NCI-H510A treated with DMSO at 0.1 percent for 48 hours (cell line): ENCODE measurements around the gene PIK3AP1.

Source experiments
- DNase-seq: peaks from one replicate; lab custom pipeline; 2025; lab: John Stamatoyannopoulos, UW

Gene PIK3AP1

DNA sequence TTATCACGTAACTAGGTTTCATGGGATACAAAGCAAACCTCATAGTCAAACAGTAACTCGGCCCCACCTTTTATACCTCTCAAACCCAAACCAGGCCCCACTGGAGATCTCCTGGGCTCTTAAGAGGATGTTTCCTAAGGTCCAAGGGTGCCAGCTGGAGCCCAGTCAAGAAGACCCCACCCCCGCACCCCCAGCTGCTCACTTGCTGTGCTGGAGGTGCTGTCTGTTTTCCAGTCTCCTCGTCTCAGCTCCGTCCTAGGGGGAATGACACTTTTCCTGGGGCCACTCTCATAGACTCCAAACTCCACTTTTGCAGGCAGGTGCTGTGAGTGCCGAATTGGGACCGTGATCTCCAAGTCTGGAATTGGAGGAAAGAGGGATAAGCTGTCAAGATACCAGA lies 110.8 kb downstream of the PIK3AP1 start:
- no peak for DNase-seq

DNA sequence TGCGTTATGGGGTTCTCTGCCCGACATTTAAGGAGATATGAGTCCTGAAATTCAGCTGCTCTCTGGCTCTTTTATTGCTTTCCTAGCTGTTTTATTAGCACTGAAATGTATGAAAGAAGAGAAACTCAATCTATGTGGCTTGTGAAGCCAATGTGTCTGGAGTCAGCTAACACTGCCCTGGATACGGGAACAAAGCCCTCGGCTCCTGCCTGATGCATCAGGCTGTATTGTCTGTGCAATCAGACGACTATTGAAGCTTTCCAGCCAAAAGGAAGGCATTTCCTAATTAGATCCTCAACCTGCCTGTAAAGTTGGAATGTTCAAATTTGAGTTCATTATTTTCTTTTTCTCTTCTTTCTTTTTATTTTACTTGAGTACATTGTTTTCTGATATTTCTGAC lies 111.5 kb downstream of the PIK3AP1 start:
- DNase-seq, result no peak

DNA sequence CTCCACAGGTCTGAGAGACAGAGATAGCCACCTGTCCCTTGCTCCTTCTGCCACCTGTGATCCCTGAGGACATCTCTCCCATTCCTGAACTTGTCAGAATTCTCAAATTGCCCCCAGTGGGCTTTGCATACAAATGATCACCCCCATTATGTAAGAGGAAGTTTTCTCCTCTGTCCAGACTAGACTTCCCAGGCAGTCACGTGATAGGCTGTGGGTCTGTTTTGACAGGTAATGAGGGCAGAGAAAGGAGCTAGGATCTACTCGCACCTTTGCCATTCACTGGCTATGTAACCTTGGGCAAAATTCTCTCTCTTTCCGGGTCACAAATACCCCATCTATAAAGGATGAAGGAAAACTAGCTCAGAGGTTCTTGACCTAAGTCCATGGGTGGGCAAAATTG lies 112.1 kb downstream of the PIK3AP1 start:
- no peak for DNase-seq

DNA sequence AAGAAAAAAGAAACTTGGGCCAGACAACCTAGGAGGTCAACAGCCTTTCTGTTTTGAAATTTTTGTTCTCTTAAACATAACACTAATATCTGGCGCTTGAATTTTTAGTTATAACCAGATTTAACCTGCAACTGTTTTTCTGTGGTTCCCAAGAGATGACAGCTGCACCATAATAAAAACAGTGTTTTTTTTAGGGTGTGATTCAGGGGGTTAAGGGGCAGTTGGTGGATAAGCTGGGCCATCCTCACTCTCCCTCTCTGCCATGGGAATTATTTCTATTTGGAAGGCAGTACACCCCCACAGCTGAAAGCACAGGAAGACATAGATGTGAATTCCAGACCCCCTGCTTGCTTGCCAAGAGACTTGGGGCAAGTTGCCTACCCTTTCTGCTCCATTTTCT lies 113.4 kb downstream of the PIK3AP1 start:
- DNase-seq, result no peak

DNA sequence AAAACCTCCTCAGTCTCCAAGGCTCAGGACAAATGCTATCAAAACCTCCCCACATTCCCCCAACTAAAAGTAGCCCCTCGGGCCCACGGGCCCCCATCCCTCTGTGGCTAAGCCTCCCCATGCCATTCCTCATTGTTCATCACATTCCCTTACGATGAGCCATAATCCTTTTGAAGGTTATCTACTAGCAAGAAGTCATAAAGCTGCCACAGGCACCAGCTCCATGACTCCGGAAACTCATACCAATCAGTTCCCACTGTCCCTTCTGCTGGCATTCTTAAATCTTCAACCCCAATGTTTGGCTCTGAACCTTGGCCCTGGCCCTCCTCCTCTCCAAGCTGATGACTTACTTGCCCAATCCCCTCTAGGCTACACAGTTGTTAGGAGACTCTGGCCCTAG lies 114.1 kb downstream of the PIK3AP1 start:
- DNase-seq, result no peak

DNA sequence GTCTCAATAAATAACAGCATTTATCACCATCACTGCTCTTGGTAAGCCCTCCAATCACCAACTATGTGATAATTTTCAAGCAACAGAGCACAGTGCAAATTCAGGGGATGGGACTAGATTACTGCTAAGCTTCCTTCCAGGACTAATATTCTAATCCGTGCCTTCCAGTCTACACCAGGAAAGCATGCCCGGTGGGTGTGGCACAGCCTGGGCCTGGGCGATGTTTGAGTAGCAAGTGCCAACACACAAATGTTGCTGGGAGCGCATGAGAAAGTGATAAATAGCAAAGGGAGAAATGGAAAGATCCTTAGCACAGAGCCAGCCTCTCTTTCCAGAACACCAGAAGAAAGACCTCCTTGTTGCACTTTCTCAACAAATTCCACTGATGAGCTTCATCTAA lies 120.0 kb downstream of the PIK3AP1 start:
- DNase-seq, result no peak

DNA sequence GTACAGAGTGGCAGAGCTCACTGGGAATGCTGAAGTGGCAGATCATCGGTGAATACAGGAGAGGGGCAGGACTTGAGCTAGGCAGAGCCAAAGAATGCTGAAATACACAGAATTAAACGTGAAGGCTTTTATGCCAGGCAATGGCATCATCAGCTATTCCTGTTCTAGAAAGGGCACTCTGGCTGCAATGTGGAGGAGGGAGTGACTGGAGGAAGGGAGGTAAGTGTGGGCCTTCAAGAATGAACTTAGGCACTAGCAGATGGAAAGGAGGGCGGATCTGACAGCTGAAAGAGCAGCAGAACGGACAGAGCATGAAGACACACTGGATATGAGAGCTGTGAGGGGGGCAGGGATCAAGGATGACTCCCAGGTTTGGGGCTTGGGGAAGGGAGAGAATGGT lies 121.5 kb downstream of the PIK3AP1 start:
- no peak for DNase-seq

DNA sequence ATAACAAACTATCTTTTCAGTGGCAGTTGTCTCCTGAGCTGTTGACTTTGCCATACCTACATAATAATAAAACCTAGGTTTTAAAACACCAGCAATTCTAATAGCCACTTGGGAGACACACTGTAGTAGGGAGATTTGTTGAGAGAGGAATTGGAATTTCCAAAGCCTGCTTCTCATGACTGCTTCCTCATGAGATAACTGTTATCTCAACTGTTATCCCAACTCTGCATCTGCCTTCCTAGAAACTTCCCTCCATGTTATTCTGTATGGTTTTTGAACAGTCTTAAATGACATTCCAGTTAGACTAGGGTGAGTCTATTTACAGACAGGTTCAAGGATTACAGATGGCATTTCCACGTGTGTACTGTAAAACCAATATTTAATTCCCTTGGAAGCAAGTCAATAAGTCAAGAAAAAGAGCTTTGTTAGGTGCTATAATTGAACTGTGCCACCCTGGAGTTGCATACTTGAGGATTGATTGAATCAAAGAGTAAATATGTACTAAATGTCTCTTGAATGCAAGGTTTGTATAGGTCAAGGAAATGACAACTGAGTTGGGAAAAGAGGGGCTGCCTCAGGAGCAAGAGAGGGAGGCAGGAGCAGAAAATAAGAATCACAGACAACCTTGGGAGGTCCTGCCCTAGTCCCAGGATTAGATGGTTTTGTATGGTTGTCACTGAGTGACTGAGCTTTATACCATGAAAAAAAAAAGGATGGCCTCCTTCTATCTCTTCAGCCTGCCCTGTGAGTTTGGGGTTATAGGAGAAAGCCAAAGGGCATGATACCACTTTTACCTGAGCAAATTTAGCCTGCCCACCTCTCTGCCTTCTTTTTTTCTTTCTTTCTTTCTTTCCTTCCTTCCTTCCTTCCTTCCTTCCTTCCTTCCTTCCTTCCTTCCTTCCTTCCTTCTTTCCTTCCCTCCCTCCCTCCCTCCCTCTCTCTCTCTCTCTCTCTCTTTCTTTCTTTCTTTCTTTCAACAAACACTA lies 123.6 kb downstream of the PIK3AP1 start:
- no peak for DNase-seq

DNA sequence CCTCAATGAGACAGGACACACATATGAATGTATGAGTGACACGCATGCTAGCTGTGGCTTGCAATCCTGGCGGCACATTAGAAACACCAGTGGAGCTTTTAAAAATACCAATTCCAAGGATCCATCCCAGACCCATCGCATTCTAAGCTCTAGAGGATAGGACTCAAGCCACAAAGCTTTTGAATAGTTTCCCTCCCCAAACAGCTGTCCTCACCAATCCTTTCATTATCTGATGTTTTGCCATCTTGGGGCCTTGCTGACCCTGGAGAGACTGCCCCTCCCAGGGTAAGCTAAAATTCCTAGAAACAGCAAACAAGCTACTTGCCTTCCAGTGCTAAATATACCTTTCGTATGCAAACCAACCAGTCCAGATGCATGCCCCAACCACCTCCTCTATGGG lies 124.6 kb downstream of the PIK3AP1 start:
- DNase-seq, result no peak

DNA sequence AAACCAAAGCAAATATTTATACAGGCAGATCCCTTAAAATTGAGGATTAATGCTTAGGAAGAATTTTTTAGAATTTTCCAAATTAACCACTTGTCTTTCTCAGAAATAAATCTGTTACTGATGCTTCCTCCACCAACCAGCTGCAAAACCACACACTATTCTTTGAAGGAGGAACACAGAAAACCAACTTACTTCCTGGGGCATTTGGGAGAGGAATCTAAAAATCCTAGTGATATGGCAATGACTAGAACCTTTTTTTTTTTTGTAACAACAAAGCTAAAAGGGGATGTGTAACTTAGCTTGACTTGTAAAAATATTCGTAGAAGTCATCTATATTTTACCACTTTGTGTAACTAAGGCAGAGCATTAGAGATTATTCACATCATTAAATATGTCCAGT lies 128.4 kb downstream of the PIK3AP1 start:
- no peak for DNase-seq

DNA sequence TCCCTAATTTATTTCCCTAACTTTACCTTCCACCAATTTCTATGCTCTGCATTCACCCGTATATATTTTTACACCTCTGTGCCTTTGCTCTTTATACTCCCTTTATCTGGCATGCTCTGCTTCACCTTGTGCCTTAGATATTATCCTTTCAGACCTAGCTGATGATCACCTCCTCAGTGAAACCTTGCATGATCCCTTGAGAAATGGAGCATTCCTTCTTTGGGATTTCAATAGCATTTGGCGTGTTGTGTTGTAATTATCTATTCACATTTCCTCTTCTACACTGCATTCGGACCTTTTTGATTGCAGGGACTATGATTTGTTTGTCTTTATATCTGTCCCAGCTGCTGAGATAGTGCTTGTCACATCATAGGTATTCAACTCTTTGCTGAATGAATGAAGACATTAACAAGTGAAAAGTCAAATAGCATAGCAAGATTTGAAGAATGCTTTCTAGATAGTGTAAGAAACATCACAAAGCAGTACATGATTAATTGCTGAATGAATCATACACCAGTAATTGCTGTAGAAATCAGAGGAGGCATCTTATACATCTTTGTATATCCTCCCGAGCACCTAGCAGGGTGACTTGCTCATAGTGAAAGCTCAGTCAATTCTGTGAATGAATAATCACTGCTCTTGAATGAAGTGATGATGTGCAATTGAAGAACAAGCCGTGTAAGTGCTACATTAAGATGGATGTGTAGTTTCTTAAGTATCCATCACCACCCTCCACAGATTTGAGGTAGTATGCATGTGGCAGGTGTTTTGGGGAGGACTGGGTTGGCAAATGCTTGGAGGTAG lies 131.5 kb downstream of the PIK3AP1 start:
- DNase-seq, result no peak

DNA sequence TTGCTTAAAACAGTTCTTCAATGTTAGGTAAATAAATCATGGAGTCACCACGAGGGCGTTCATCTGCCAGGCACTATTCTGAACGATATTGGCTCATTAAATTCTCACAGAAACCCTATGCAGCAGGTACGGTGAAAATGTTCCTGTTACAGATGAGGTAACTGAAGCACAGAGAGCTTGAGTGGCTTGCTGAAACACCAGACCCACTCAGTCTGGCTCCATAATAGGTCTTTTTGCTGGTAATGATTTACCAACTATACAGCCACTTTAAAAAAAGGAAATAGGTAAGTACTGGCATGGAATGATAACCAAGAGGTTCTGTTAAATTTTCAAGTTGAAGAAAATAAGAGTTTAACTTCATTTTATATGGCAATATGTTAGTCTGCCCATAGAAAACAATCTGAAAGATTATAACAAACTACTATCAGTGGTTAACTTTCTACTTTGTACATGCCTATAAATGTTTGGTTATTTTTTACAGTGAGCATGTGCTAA lies 132.2 kb downstream of the PIK3AP1 start:
- peak; percentile 50 for DNase-seq

DNA sequence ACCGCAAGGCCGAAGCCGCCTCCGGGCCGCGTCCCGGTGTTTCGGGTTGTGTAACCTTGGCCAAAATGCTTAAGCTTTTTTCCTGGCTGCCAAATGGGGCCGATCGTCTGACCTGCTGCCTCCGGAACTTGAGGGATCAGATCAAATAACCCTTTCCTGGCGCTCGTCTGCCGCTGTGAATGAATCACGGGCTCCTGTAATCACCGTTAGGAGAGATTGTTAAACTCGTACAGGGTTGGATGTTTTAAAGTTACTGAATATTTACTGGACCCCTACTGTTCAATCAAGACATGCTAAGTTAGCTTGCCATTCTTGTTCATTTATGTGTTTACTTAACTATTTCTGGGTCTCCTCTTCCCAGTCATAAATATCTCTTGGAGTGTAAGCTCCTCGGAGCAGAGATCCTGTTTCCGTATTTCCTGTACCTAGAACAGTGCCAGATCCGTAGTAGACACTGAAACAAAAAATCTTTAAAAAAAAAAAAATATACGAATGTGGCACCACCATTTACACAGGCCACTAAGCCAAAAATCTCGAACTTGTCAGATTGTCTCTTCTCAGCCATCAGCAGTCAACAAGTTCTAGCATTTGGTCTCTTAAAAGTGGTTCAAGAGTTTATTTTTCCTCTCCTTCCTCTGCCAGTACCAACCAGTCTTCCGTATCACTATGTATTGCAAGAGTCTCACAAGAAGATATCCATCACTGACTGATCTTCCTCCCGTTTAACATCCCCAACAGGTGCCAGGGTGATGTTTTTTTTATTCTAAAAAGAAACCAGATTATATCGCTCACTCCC lies 132.9 kb downstream of the PIK3AP1 start:
- DNase-seq, result peak; percentile 73

DNA sequence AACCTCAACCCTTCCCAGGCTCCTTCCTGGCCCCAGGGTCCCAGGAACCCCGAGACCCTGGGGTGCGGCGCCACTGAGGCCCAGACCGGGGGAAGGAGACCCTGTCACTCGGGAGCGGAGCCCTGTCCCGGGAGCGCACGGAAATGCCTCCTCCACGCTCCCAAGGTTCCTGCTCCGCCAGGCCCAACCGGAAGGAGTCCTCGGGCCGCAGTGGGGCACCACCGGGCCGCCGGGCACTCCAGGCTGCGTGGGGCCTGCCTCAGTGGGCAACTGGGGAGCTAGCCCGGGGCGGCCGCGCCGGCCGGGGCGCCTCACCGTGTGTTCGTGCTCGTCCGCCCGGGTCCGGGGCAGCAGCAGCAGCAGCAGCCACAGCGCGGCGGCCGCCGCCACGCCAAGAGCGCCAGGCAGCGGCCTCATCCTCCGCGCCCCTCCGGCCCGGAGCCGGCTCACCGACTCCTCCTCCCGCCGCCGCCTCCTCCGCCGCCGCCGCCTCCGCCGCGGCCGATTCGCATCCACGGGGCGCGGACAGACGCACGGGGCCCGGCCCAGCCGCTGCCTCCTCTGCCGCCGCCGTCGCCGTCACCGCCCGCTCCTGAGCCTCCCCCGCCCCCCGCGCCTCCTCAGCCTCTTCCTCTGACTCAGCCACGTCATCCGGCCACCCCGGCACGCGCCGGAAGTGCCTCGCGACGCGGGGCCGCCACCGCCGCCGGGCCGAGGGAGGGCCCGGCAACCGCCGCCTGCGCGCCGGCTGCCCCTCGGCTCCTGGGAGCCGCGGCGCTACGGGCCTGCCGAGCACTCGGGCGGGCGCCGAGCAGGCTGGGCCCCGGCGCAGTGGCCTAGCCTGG lies 133.7 kb downstream of the PIK3AP1 start, which contains the start of gene TM9SF3:
Gene TM9SF3, minus strand, starts transcription at position 594 of the 845 bp plus-strand sequence. Its CDS starts 177 bp downstream, at position 417.
- DNase-seq, result peak; percentile 73

DNA sequence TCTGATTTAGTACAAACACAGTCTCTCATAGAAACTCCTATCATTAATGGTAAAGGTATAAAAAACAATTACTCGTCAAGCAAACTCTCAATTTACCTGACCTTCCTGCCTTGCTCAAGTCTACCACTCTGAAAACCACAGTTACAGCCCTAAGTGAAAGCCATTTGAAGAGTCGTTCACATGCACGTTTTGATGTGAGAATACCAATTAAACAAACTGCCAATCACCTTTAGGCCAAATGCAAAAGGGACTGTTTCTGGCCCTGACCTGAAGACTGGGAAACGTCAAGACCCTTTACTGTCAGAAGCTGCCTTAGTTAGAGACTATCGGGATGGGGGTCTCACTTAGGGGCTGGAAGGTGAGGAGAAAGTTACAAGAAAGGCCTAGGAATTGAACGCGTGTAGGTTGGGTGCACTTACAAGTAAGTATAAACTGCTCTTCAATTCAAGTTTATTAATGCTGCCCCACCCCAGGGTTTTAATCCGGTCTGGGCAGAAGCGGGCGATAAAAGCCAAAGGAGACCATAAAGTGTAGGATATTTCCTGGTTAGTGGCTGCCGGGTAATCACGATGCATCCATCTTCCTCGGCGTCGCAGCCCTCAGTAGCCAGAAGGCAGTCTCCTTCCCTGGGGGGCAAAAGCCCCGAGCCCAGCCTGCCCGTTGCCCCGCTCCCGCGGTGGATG lies 134.4 kb downstream of the PIK3AP1 start:
- DNase-seq, result no peak

DNA sequence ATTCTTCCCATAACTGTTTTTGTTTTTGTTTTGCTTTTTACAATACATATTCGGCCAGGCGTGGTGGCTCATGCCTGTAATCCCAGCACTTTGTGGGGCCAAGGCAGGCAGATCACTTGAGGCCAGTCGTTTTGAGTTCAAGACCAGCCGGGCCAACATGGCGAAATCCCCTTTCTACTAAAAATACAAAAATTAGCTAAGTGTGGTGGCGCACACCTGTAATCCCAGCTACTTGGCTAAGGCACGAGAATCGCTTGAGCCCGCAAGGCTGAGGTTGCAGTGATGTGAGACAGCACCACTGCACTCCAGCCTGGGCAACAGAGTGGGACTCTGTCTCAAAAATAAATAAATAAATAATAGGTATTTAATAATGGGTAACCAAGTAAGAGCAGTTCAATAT lies 135.8 kb downstream of the PIK3AP1 start:
- DNase-seq, result no peak

DNA sequence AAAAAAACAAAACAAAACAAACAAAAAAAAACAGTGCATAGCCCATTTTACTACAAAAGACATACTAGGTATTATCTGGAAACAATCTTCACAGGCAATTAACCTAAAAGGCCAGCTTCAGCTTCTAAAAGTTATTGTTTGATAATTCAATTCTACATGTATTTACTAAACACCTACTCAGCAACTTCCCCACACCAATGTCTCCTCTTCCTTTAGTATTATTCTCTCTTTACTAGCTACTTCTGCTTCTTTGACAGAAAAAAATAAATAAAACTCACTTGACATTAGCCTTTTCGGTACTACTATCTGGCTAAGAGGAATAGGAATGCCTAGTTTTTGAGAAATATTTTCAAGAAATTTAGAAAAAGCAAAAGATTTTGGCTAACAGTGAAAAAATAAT lies 136.3 kb downstream of the PIK3AP1 start:
- no peak for DNase-seq

DNA sequence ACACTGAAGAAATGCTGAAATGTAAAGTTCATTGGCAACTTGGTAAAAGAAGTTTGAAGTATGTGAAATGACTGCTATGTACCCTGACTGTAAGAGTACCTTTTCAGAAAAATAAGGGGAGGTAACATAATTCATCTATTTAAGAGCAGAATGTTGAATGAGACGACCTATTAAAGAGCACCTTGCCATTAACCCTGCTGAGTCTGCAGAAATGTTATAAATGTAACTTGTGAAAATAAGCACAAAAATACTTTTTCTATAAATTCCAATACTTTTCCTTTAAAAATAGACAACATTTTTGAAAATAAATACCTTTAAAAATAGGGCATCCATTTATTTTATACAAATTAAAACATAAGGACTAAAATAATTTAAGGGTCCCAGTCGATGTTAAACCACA lies 141.2 kb downstream of the PIK3AP1 start:
- DNase-seq, result no peak

DNA sequence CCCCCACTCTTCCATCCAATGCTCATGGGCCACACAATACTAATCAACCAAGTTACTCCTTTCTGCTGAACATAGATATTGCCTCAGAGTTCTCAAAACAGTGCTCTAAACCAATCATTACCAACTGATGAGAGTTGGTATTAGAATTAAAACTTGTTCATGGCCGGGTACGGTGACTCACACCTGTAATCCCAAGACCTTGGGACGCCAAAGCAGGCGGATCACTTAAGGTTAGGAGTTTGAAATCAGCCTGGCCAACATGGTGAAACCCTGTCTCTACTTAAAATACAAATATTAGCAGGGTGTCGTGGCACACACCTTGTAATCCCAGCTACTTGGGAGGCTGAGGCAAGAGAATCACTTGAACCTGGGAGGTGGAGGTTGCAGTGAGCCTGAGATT lies 141.7 kb downstream of the PIK3AP1 start:
- no peak for DNase-seq

DNA sequence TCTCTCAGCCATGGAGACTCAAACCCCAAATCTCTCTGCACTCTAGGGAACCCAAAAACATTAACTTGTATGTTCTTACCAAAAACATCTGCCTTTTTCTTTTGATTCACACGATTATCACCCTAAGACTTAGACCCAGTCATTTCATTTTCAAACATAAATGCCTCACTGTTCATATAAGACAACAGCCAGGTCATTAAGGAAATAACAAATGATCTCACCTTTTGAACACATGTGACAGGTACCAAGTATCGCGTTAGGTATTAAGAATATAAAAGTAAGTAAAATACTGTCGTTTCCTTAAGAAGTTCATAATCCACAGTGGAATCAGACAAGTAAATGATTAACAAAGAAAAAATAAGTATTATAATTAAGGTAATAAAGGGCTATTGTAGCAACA lies 142.3 kb downstream of the PIK3AP1 start:
- no peak for DNase-seq
